Adrenal gland (tissue), 12 donors: ENCODE results near the gene NR2F6. TPM values are rescaled to one million over a fixed set of nuclear protein-coding genes. Genes with fewer than 3 reads are reported as not detected.

Experiments
- DNase-seq, 7 donors: peaks; one replicate each; pipeline ENCODE4 v3.0.0-alpha.2; 2019 to 2020
- H3K27ac ChIP-seq, 5 donors: fragments of 200-600 bp; sonication (generic) in 4 of 5; 1 replicate in 3 of 5; 2 replicates in 2 of 5; pipeline versions ENCODE4 v1.5.1 to v1.8.0; 2016 to 2020; ENCODE audit warnings: mild to moderate bottlenecking in 1 of 5
- H3K27me3 ChIP-seq: fragments of 200-600 bp; 2 replicates; pipeline ENCODE4 v1.8.0; 2021
- H3K36me3 ChIP-seq, 2 donors: fragments of 200-600 bp; replicated peaks in 1 of 2; 1 replicate in 1 of 2; 2 replicates in 1 of 2; pipeline versions ENCODE4 v1.5.1 to v1.8.0; 2018 to 2022
- H3K4me1 ChIP-seq, 2 donors: fragments of 200-600 bp; replicated peaks in 1 of 2; 1 replicate in 1 of 2; 2 replicates in 1 of 2; pipeline versions ENCODE4 v1.5.1 to v1.8.0; 2018 to 2021
- H3K4me3 ChIP-seq, 4 donors: fragments of 200-600 bp; sonication (generic) in 3 of 4; one replicate each; pipeline ENCODE4 v1.5.1; 2016 to 2018
- H3K9me3 ChIP-seq, 3 donors: fragments of 200-600 bp; sonication (generic) in 1 of 3; replicated peaks in 1 of 3; 1 replicate in 2 of 3; 2 replicates in 1 of 3; pipeline versions ENCODE4 v1.5.1 to v1.8.0; 2016 to 2021
- POLR2A ChIP-seq, 2 donors: fragments of 450-650 bp; IDR thresholded peaks; one replicate each; pipeline ENCODE4 v1.6.1; 2017; ENCODE audit warnings: antibody characterized with exemption in 2 of 2, mild to moderate bottlenecking in 2 of 2, moderate library complexity in 1 of 2
- WGBS, 4 donors: extraction: QIAGEN DNeasy Blood & Tissue Kit in 2 of 4; methylation state at CpG; one replicate each; pipeline versions ENCODE4 v1.1.5 to v1.1.7; 2013 to 2017; 5-methylcytosine and 5-hydroxymethylcytosine counted together
- intact Hi-C, 2 donors: fragments of 100-400 bp; cut with DNase I; formaldehyde crosslinking; loops; one replicate each; pipeline versions ENCODE4 v1.14.1 to v1.15.0; 2022 to 2023
- polyA plus RNA-seq, 3 donors: library from polyadenylated mRNA; stranded (reverse); fragments of 200-250 nt in 2 of 3; fragments of 350-450 nt in 1 of 3; fragmentation: Illumina TruSeq in 1 of 3; extraction: RNeasy Lipid Tissue Mini Kit (QIAGEN cat#74804) in 1 of 3; gene quantifications; one replicate each; pipeline ENCODE4 v1.2.3, GENCODE V29; 2013 to 2014
- total RNA-seq, 9 donors: library from RNA; depleted of rRNA in 4 of 9; stranded (reverse); fragments of >200 nt in 4 of 9; fragments of 120-200 nt in 1 of 9; fragmentation: NEBNext Ultra II Directional in 1 of 9; extraction: Animal tissue kit (Norgen Biotek cat#: 25700) in 1 of 9; gene quantifications; one replicate each; pipeline versions ENCODE4 v1.1.0 to v1.2.4, GENCODE V29; 2013 to 2023
- TF ChIP-seq, protein P1 (sequence below), 6 experiments: fragments of 450-650 bp in 4 of 6; fragments of 200-600 bp in 2 of 6; sonication (generic) in 1 of 6; IDR thresholded peaks; 1 replicate in 5 of 6; 2 replicates in 1 of 6; pipeline versions ENCODE4 v1.5.1 to v1.8.0; 2016 to 2021; ENCODE audit warnings: antibody characterized with exemption in 6 of 6, mild to moderate bottlenecking in 2 of 6, moderate library complexity in 1 of 6
- donor health status: healthy with polysubstance abuse.
- donor health status: Bipolar disorder and iron deficiency.
- donor health status: DM: yes; HTN: yes; CAD: no.
- donor health status: DM: no; HTN: no; CAD: no.
- donor health status: DM: no; HTN: no; CAD: no.
- donor health status: DM: yes; HTN: yes; CAD: no.

Gene NR2F6
- total and polyA plus RNA-seq, 12 donors: 6.6 to 140 (median 39.8) TPM

DNA sequence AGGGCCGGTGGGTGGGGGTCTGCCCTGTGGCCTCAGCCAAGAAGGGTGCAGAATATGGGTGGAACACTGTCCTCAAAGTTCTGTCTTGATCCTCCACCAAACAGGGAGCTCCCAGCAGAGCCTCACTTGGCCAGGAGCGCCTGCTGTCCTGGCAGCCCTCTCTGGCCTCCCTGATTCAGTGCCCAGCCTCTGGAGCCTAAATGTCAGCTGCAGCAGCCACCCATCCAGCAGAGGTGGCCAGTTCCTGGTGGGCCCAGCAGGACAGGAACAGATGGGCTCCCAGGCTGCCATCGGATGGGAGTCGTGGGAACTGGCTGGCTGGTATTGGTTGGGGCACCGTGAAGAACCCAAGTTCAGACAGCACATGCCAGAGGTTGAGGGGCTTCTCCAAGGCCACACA, 32.4 kb downstream of the NR2F6 start:
- H3K36me3 ChIP-seq: peaks cover 0 to 59% of the 10 kb centered on the region in 2 donors
- H3K27me3 ChIP-seq: no peaks in the 10 kb centered on the region
- TF ChIP-seq POLR2A (IDR thresholded peaks at IDR 0.05): no peak
- TF ChIP-seq, protein P1, sequence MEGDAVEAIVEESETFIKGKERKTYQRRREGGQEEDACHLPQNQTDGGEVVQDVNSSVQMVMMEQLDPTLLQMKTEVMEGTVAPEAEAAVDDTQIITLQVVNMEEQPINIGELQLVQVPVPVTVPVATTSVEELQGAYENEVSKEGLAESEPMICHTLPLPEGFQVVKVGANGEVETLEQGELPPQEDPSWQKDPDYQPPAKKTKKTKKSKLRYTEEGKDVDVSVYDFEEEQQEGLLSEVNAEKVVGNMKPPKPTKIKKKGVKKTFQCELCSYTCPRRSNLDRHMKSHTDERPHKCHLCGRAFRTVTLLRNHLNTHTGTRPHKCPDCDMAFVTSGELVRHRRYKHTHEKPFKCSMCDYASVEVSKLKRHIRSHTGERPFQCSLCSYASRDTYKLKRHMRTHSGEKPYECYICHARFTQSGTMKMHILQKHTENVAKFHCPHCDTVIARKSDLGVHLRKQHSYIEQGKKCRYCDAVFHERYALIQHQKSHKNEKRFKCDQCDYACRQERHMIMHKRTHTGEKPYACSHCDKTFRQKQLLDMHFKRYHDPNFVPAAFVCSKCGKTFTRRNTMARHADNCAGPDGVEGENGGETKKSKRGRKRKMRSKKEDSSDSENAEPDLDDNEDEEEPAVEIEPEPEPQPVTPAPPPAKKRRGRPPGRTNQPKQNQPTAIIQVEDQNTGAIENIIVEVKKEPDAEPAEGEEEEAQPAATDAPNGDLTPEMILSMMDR (IDR thresholded peaks at IDR 0.05): no peak
- intact Hi-C loops: no loop called here
- DNase-seq: no peak
- H3K27ac ChIP-seq: no peak overlapping the region
- 81 to 95% (median 90%) methylated on average over 3 to 5 of the region's 5 CpGs for WGBS, 4 donors
- H3K4me1 ChIP-seq: peaks cover 5 to 14% of the 10 kb centered on the region in 2 donors
- H3K4me3 ChIP-seq: no peak overlapping the region
- no peaks in the 10 kb centered on the region for H3K9me3 ChIP-seq

DNA sequence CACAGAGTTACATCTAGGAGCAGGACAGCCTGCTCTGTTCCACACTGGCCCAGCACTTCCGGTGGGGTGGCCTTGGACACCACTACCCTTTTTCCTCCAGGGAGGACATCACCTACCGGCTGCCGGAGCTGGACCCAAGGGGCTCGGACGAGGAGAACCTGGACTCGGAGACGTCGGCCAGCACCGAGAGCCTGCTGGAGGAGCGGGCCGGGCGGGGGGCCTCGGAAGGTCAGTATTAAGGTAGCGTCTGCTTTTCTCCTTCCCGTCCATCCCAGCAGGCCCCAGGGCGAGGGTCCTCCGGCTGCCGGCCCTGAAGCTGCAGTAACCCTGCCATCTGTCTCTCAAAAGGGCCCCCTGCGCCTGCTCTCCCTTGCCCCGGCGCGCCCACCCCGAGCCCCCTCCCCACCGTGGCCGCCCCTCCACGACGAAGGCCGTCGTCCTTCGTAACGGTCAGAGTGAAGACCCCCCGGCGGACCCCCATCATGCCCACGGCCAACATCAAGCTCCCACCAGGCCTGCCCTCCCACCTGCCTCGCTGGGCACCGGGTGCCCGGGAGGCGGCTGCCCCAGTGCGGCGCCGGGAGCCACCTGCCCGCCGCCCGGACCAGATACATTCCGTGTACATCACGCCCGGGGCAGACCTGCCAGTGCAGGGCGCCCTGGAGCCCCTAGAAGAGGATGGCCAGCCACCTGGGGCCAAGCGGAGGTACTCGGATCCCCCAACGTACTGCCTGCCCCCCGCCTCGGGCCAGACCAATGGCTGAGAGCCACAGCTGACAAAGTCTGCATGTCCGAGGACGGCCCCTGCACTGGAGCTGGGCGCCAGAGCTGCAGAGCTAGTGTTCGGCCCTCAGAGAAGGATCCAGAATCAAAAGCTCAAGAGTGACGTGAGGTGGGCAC, 33.9 kb downstream of the NR2F6 start:
- H3K9me3 ChIP-seq: no peaks in the 10 kb centered on the region
- H3K36me3 ChIP-seq: peaks cover 0 to 48% of the 10 kb centered on the region in 2 donors
- no peak for TF ChIP-seq POLR2A (IDR thresholded peaks at IDR 0.05)
- TF ChIP-seq, protein P1 (IDR thresholded peaks at IDR 0.05): no peak
- H3K27ac ChIP-seq: no peak overlapping the region
- no peak overlapping the region for H3K4me3 ChIP-seq
- DNase-seq: no peak
- intact Hi-C loops: no loop called here
- H3K4me1 ChIP-seq: peaks cover 5 to 14% of the 10 kb centered on the region in 2 donors
- H3K27me3 ChIP-seq: no peaks in the 10 kb centered on the region
- WGBS, 4 donors: 90 to 94% (median 93%) methylated on average over 15 to 58 of the region's 58 CpGs

DNA sequence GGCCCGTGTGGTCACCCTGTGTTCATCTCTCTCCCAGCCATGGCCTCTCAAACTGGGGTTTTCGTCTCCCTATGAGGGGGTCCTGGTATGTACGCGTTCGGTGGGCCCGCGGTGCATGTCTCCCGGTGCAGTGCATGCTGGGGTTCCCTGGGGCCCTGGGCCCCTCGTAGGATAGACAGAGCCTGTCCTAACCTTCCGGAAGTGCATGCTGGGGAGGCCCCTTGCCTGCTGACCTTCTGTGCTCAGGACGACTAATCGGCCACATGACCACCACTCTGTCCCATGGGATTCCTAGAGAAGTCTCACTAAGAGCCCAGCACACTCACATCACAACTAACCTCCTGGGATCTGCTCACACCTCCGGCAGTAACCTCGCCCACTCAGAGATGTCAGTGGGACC, 35.4 kb downstream of the NR2F6 start:
- WGBS, 4 donors: 80 to 86% (median 85%) methylated on average over 11 to 14 of the region's 14 CpGs
- no peak for DNase-seq
- intact Hi-C loops: no loop called here
- H3K27me3 ChIP-seq: no peaks in the 10 kb centered on the region
- no peak for TF ChIP-seq POLR2A (IDR thresholded peaks at IDR 0.05)
- TF ChIP-seq, protein P1 (IDR thresholded peaks at IDR 0.05): no peak
- H3K9me3 ChIP-seq: no peaks in the 10 kb centered on the region
- peak overlapping the region in 1 of 5 donors; percentile 22 for H3K27ac ChIP-seq
- peaks cover 5 to 7% of the 10 kb centered on the region in 2 donors for H3K4me1 ChIP-seq
- H3K36me3 ChIP-seq: peaks cover 0 to 56% of the 10 kb centered on the region in 2 donors
- H3K4me3 ChIP-seq: no peak overlapping the region

DNA sequence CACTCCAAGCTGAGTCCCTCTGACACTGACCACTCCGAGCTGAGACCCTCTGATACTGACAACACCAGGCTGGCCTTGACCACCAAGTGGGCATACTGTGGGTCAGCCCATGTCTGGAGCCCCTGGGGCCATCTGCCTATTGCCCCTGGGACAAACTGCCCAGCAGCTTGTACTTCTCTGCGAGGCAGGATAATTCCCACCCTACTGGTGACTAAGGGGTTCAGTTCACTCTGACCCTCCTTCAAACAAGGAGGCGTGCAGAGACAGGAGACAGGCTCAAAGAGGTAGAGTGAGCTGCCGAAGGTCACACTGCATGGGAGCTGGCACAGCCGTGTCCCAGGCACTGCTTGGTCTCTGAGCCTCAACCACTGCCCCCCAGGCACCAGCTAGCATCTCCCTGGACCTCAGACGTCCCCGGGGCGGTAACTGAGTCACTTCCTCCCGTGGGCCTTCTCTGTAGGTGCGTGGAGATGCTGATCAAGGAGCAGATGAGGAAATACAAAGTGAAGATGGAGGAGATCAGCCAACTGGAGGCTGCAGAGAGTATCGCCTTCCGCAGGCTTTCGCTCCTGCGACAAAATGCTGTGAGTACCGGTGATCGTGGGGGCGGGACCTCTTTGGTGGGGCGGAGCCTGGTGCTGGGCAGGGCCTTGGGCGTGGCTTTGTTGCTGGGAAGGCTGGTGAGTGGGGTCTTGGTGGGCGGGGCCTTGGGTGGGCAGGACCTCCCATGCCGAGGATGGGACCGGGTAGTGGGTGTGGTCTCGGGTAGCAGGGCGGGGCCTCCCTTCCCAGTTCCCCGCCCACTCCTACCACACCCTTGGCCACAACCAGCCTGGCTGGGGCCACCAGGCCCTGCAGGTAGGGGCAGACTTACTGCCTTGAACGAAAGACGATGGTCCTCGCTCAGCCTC, 36.3 kb downstream of the NR2F6 start:
- H3K9me3 ChIP-seq: no peaks in the 10 kb centered on the region
- peak in 1 of 7 donors; percentile 28 for DNase-seq
- no peak for TF ChIP-seq POLR2A (IDR thresholded peaks at IDR 0.05)
- TF ChIP-seq, protein P1 (IDR thresholded peaks at IDR 0.05): no peak
- H3K4me1 ChIP-seq: peaks cover under 1% of the 10 kb centered on the region in 2 donors
- no peak overlapping the region for H3K4me3 ChIP-seq
- 65 to 80% (median 75%) methylated on average over 19 to 28 of the region's 28 CpGs for WGBS, 4 donors
- H3K27ac ChIP-seq: no peak overlapping the region
- H3K36me3 ChIP-seq: peaks cover 0 to 56% of the 10 kb centered on the region in 2 donors
- intact Hi-C loops: loop anchor here in 1 of 2 donors (10.0 kb wide), 1 partner anchor 75 kb away; the partner anchor contains the start of gene ANKLE1
- no peaks in the 10 kb centered on the region for H3K27me3 ChIP-seq
